GM12878 (cell line): ENCODE data around the gene HCFC1R1. TPM values are rescaled to one million over a fixed set of nuclear protein-coding genes. Genes with fewer than 3 reads are reported as not detected.

Source experiments
- CBX3 ChIP-seq: fragments of 200-600 bp; sonication (generic); IDR thresholded peaks from 2 replicates; pipeline ENCODE4 v1.6.1; 2016; ENCODE audit warnings: low read depth, borderline replicate concordance
- CBX5 ChIP-seq: sonication (generic); IDR thresholded peaks from 2 replicates; pipeline ENCODE4 v1.6.1; 2016; ENCODE audit warnings: low read depth, moderate library complexity, mild to moderate bottlenecking, inconsistent platforms
- CHD4 ChIP-seq: fragments of 200-600 bp; sonication (generic); IDR thresholded peaks from 2 replicates; pipeline ENCODE4 v1.6.1; 2016; ENCODE audit warnings: mild to moderate bottlenecking
- EP300 ChIP-seq, 2 experiments: fragments of 150-350 bp in 1 of 2; IDR thresholded peaks; 2 replicates each; pipeline ENCODE4 v1.6.1; 2011 to 2012; ENCODE audit warnings: low read depth in 2 of 2, low read length in 2 of 2, borderline replicate concordance in 1 of 2, improper control_type of control experiment in 1 of 2, inconsistent platforms in 1 of 2; ENCODE audit not compliant: control insufficient read depth in 1 of 2
- EZH2 ChIP-seq: IDR thresholded peaks from 2 replicates; pipeline ENCODE4 v1.6.1; 2012; ENCODE audit warnings: low read depth, mild to moderate bottlenecking, control low read depth, inconsistent platforms, low read length, borderline replicate concordance; ENCODE audit not compliant: control insufficient read depth
- NBN ChIP-seq: fragments of 450-650 bp; IDR thresholded peaks from 2 replicates; pipeline ENCODE4 v1.6.1; 2016
- PAX8 ChIP-seq: fragments of 450-650 bp; IDR thresholded peaks from 2 replicates; pipeline ENCODE4 v1.6.1; 2017; ENCODE audit warnings: mild to moderate bottlenecking, moderate library complexity
- POLR2A ChIP-seq: IDR thresholded peaks from 2 replicates; pipeline ENCODE4 v1.6.1; 2011; ENCODE audit warnings: low read depth, mild to moderate bottlenecking, low read length
- RAD51 ChIP-seq: fragments of 450-650 bp; IDR thresholded peaks from 2 replicates; pipeline ENCODE4 v1.6.1; 2016; ENCODE audit warnings: moderate library complexity, mild to moderate bottlenecking, inconsistent platforms
- RCOR1 ChIP-seq: conservative IDR thresholded peaks from 2 replicates; pipeline ENCODE4 v1.6.1; 2012; ENCODE audit warnings: low read depth, low read length, improper control_type of control experiment
- RUNX3 ChIP-seq: IDR thresholded peaks from 2 replicates; pipeline ENCODE4 v1.6.1; 2012; ENCODE audit warnings: low read length, inconsistent platforms
- SRF ChIP-seq, 2 experiments: IDR thresholded peaks; 2 replicates each; pipeline ENCODE4 v1.6.1; 2011; ENCODE audit warnings: low read depth in 2 of 2, low read length in 2 of 2, mild to moderate bottlenecking in 1 of 2, moderate library complexity in 1 of 2
- YY1 ChIP-seq: IDR thresholded peaks from 2 replicates; pipeline ENCODE4 v1.6.1; 2011; ENCODE audit warnings: low read depth, mild to moderate bottlenecking, low read length
- ZNF384 ChIP-seq: IDR thresholded peaks from 2 replicates; pipeline ENCODE4 v1.6.1; 2012; ENCODE audit warnings: low read depth, mild to moderate bottlenecking, low read length, improper control_type of control experiment, borderline replicate concordance
- ZSCAN29 ChIP-seq: fragments of 450-650 bp; IDR thresholded peaks from 2 replicates; pipeline ENCODE4 v1.6.1; 2017; ENCODE audit warnings: mild to moderate bottlenecking, moderate library complexity
- polyA plus RNA-seq, 11 experiments: library from polyadenylated mRNA; depleted of rRNA in 4 of 11; unstranded in 6 of 11; stranded (reverse) in 5 of 11; fragments of >200 nt; fragmentation: Nextera tagmentation in 4 of 11; fragmentation: Illumina TruSeq in 1 of 11; extraction: Ambion mirVana in 4 of 11; extraction: Trizol in 1 of 11; gene quantifications; 1 replicate in 1 of 11; 2 replicates in 10 of 11; pipeline versions ENCODE4 v1.2.1 to v1.2.3, GENCODE V29; 2011 to 2016; ENCODE audit warnings: inconsistent platforms in 2 of 11, missing spikeins in 2 of 11, low read depth in 1 of 11
- total RNA-seq, 4 experiments: library from RNA; depleted of rRNA in 3 of 4; stranded (reverse); fragments of >200 nt in 3 of 4; fragmentation: Illumina TruSeq in 1 of 4; extraction: Trizol in 1 of 4; gene quantifications; 2 replicates each; pipeline versions ENCODE4 v1.2.1 to v1.2.3, GENCODE V29; 2013 to 2021
- TF ChIP-seq, protein P1 (sequence below): fragments of 450-650 bp; IDR thresholded peaks from 2 replicates; pipeline ENCODE4 v1.6.1; 2017; ENCODE audit warnings: mild to moderate bottlenecking, moderate library complexity
- TF ChIP-seq, protein P2 (sequence below): fragments of 450-650 bp; formaldehyde crosslinking; IDR thresholded peaks from 2 replicates; pipeline ENCODE4 v1.4.0; 2022; ENCODE audit warnings: mild to moderate bottlenecking, moderate library complexity
- TF ChIP-seq, protein P3 (sequence below): fragments of 450-650 bp; IDR thresholded peaks from 2 replicates; pipeline ENCODE4 v1.6.1; 2016; ENCODE audit warnings: mild to moderate bottlenecking
- TF ChIP-seq, protein P4 (sequence below): fragments of 450-650 bp; IDR thresholded peaks from 2 replicates; pipeline ENCODE4 v1.6.1; 2018; ENCODE audit warnings: mild to moderate bottlenecking, low read depth, moderate library complexity; ENCODE audit not compliant: partially characterized antibody

Gene HCFC1R1
- total and polyA plus RNA-seq, 10 of the 15 experiments (the other 5 are each of a cell fraction or from before 2014, with no cell fraction given), result 2.8 to 42.5 (median 20.4) TPM

DNA sequence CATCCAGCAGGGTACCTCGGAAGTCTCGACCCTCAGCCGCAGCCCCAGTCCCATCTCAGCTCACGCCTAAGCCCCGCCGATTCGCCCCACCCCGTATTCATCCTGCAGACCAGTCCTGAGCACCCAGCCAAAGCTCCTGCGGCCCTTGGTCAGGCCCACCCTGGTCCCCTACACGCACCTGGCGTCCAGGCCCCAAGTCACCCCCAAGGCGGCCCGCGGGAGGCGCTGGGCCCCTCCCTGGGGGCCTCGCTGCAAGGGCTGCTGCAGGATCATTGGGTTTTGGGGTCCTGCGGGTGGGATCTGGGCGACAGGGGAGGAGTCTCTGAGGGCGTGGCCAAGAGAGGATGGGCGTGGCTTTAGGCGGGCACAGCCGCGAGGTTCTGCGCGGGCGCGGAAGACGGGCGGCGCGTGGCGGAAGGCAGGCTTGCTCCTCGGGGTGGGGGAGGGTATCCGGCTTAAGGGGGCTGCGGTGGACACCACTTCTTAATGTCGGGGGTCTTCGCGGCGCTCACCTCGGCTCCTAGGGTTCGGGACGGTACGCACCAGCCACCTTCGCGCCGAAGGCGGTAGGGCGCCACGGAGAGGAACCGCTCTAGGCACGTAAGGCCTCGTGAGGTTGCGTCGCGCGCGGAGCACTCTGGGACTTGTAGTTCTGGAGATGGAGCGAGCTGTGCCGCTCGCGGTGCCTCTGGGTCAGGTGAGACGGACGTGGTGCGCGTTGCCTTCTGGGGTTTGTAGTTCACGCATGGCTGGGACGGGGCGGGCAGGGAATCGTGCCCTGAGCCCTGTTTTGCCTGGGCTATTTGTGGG lies at the start of gene HCFC1R1, which contains the start of gene THOC6 (continued):
- TF ChIP-seq, protein P1, sequence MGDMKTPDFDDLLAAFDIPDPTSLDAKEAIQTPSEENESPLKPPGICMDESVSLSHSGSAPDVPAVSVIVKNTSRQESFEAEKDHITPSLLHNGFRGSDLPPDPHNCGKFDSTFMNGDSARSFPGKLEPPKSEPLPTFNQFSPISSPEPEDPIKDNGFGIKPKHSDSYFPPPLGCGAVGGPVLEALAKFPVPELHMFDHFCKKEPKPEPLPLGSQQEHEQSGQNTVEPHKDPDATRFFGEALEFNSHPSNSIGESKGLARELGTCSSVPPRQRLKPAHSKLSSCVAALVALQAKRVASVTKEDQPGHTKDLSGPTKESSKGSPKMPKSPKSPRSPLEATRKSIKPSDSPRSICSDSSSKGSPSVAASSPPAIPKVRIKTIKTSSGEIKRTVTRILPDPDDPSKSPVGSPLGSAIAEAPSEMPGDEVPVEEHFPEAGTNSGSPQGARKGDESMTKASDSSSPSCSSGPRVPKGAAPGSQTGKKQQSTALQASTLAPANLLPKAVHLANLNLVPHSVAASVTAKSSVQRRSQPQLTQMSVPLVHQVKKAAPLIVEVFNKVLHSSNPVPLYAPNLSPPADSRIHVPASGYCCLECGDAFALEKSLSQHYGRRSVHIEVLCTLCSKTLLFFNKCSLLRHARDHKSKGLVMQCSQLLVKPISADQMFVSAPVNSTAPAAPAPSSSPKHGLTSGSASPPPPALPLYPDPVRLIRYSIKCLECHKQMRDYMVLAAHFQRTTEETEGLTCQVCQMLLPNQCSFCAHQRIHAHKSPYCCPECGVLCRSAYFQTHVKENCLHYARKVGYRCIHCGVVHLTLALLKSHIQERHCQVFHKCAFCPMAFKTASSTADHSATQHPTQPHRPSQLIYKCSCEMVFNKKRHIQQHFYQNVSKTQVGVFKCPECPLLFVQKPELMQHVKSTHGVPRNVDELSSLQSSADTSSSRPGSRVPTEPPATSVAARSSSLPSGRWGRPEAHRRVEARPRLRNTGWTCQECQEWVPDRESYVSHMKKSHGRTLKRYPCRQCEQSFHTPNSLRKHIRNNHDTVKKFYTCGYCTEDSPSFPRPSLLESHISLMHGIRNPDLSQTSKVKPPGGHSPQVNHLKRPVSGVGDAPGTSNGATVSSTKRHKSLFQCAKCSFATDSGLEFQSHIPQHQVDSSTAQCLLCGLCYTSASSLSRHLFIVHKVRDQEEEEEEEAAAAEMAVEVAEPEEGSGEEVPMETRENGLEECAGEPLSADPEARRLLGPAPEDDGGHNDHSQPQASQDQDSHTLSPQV, result no peak
- TF ChIP-seq CHD4, result no peak
- TF ChIP-seq EZH2, result no peak
- TF ChIP-seq EP300 (IDR thresholded peaks at IDR 0.05; ENCODE audit: borderline replicate concordance in 1 of 2, control insufficient read depth in 1 of 2, low read depth in 2 of 2, low read length in 2 of 2), result no peak
- TF ChIP-seq, protein P2, sequence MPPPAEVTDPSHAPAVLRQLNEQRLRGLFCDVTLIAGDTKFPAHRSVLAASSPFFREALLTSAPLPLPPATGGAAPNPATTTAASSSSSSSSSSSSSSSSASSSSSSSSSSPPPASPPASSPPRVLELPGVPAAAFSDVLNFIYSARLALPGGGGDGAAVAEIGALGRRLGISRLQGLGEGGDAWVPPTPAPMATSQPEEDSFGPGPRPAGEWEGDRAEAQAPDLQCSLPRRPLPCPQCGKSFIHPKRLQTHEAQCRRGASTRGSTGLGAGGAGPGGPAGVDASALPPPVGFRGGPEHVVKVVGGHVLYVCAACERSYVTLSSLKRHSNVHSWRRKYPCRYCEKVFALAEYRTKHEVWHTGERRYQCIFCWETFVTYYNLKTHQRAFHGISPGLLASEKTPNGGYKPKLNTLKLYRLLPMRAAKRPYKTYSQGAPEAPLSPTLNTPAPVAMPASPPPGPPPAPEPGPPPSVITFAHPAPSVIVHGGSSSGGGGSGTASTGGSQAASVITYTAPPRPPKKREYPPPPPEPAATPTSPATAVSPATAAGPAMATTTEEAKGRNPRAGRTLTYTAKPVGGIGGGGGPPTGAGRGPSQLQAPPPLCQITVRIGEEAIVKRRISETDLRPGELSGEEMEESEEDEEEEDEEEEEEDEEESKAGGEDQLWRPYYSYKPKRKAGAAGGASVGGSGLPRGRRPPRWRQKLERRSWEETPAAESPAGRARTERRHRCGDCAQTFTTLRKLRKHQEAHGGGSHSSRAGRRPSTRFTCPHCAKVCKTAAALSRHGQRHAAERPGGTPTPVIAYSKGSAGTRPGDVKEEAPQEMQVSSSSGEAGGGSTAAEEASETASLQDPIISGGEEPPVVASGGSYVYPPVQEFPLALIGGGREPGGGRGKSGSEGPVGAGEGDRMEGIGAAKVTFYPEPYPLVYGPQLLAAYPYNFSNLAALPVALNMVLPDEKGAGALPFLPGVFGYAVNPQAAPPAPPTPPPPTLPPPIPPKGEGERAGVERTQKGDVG (CRISPR knock-in tag), result 0 out of 2 replicates have a peak, but pooled peaks have one; percentile 11
- no peak for TF ChIP-seq PAX8
- peak; percentile 92 for TF ChIP-seq RAD51
- no peak for TF ChIP-seq SRF (IDR thresholded peaks at IDR 0.05; ENCODE audit: low read depth in 2 of 2, low read length in 2 of 2)
- no peak for TF ChIP-seq CBX3
- TF ChIP-seq POLR2A, result peak; percentile 95
- peak; percentile 62; the same call in 1 of the 2 replicates for TF ChIP-seq RUNX3
- no peak for TF ChIP-seq RCOR1
- TF ChIP-seq ZNF384, result no peak
- no peak for TF ChIP-seq CBX5
- peak; percentile 60 for TF ChIP-seq NBN
- peak; percentile 83 for TF ChIP-seq YY1
- no peak for TF ChIP-seq ZSCAN29
- TF ChIP-seq, protein P3, sequence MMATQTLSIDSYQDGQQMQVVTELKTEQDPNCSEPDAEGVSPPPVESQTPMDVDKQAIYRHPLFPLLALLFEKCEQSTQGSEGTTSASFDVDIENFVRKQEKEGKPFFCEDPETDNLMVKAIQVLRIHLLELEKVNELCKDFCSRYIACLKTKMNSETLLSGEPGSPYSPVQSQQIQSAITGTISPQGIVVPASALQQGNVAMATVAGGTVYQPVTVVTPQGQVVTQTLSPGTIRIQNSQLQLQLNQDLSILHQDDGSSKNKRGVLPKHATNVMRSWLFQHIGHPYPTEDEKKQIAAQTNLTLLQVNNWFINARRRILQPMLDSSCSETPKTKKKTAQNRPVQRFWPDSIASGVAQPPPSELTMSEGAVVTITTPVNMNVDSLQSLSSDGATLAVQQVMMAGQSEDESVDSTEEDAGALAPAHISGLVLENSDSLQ, result peak; percentile 53; the same call in 1 of the 2 replicates
- TF ChIP-seq, protein P4, sequence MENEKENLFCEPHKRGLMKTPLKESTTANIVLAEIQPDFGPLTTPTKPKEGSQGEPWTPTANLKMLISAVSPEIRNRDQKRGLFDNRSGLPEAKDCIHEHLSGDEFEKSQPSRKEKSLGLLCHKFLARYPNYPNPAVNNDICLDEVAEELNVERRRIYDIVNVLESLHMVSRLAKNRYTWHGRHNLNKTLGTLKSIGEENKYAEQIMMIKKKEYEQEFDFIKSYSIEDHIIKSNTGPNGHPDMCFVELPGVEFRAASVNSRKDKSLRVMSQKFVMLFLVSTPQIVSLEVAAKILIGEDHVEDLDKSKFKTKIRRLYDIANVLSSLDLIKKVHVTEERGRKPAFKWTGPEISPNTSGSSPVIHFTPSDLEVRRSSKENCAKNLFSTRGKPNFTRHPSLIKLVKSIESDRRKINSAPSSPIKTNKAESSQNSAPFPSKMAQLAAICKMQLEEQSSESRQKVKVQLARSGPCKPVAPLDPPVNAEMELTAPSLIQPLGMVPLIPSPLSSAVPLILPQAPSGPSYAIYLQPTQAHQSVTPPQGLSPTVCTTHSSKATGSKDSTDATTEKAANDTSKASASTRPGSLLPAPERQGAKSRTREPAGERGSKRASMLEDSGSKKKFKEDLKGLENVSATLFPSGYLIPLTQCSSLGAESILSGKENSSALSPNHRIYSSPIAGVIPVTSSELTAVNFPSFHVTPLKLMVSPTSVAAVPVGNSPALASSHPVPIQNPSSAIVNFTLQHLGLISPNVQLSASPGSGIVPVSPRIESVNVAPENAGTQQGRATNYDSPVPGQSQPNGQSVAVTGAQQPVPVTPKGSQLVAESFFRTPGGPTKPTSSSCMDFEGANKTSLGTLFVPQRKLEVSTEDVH, result no peak
